ENCODE measurements around the gene RRP1. TPM values are rescaled to one million over a fixed set of nuclear protein-coding genes. Genes with fewer than 3 reads are reported as not detected.
A peak's percentile ranks its signal among the peaks of the same experiment; 100 is the strongest.

RRP1 gene
- total and polyA plus RNA-seq, 2 of the 13 experiments (the other 11 are each of a cell fraction or from before 2014, with no cell fraction given): 20.1 to 35.1 TPM

DNA sequence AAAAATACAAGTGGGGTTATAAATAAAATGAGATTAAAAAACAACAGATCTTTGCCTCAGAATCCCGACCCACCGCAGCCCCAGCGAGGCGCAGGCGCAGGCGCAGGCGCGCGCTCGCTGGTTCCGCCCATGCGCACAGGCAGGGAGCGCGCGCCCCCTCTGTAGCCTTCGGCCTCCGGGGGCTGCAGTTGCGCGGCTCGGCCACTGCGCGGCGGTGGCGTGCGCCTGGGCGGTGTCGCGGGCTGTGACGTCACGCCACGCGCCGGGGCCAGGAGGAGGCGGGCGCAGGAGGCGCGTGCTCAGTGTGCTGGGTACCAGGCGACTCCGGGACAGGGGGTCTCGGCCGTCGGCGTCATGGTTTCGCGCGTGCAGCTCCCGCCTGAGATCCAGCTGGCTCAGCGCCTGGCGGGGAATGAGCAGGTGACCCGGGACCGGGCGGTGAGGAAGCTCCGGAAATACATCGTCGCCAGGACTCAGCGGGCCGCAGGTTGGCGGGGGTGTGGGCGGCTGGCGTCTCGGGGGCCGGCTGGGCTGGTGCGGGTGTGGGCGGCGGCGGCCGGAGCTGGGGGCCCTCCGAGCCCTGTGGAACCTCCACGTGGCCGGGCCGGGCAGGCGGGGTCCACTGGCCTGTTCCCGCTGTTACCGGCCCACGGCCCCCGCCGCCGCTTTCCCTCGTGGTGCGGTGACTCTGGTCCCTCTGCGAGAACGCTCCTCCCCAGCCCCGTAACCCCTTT lies at the start of gene RRP1 (continued):
- TF ChIP-seq POGK (CRISPR knock-in tag; conservative IDR thresholded peaks at IDR 0.05) (peak; percentile 90), PAF1 (CRISPR knock-in tag; IDR thresholded peaks at IDR 0.05) (no peak), NCOA1 (CRISPR knock-in tag; IDR thresholded peaks at IDR 0.05) (no peak; the same call in 1 of the 2 replicates), KDM3A (CRISPR knock-in tag; IDR thresholded peaks at IDR 0.05; ENCODE audit: low read depth) (no peak), ZNF773 (CRISPR knock-in tag; IDR thresholded peaks at IDR 0.05; ENCODE audit: borderline replicate concordance) (no peak; the same call in 1 of the 2 replicates), SCMH1 (CRISPR knock-in tag; IDR thresholded peaks at IDR 0.05; ENCODE audit: borderline replicate concordance) (no peak), PITX1 (CRISPR knock-in tag; IDR thresholded peaks at IDR 0.05) (no peak), FOXK2 (IDR thresholded peaks at IDR 0.05) (no peak), ZNF460 (CRISPR knock-in tag; IDR thresholded peaks at IDR 0.05; ENCODE audit: borderline replicate concordance) (no peak), TBX3 (IDR thresholded peaks at IDR 0.05; ENCODE audit: borderline replicate concordance) (no peak), YY1 (IDR thresholded peaks at IDR 0.05; ENCODE audit: insufficient read depth, insufficient replicate concordance, low read depth, low read length) (peak; percentile 76), ZBTB34 (CRISPR knock-in tag; IDR thresholded peaks at IDR 0.05) (no peak), ZNF839 (CRISPR knock-in tag; IDR thresholded peaks at IDR 0.05; ENCODE audit: borderline replicate concordance) (peak; percentile 94; the same call in 1 of the 2 replicates), RFX3 (CRISPR knock-in tag; IDR thresholded peaks at IDR 0.05) (no peak), ZNF720 (CRISPR knock-in tag; IDR thresholded peaks at IDR 0.05) (no peak), YEATS4 (CRISPR knock-in tag; IDR thresholded peaks at IDR 0.05; ENCODE audit: borderline replicate concordance) (peak; percentile 94), NRL (CRISPR knock-in tag; IDR thresholded peaks at IDR 0.05; ENCODE audit: borderline replicate concordance) (no peak), DMAP1 (CRISPR knock-in tag; IDR thresholded peaks at IDR 0.05) (peak; percentile 89), ZNF619 (CRISPR knock-in tag; IDR thresholded peaks at IDR 0.05) (peak; percentile 90), MAF1 (CRISPR knock-in tag; IDR thresholded peaks at IDR 0.05; ENCODE audit: borderline replicate concordance) (no peak), ZNF207 (IDR thresholded peaks at IDR 0.05; ENCODE audit: borderline replicate concordance) (no peak), PHF21A (CRISPR knock-in tag; IDR thresholded peaks at IDR 0.05) (no peak; the same call in 1 of the 2 replicates), CREBL2 (CRISPR knock-in tag; IDR thresholded peaks at IDR 0.05; ENCODE audit: borderline replicate concordance) (no peak), ATF2 (CRISPR knock-in tag; IDR thresholded peaks at IDR 0.05) (peak; percentile 81), ZBTB21 (CRISPR knock-in tag; IDR thresholded peaks at IDR 0.05) (no peak), RFX1 (IDR thresholded peaks at IDR 0.05) (no peak)
- TF ChIP-seq, protein P1, sequence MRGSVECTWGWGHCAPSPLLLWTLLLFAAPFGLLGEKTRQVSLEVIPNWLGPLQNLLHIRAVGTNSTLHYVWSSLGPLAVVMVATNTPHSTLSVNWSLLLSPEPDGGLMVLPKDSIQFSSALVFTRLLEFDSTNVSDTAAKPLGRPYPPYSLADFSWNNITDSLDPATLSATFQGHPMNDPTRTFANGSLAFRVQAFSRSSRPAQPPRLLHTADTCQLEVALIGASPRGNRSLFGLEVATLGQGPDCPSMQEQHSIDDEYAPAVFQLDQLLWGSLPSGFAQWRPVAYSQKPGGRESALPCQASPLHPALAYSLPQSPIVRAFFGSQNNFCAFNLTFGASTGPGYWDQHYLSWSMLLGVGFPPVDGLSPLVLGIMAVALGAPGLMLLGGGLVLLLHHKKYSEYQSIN (CRISPR knock-in tag; IDR thresholded peaks at IDR 0.05; ENCODE audit: borderline replicate concordance): no peak
